HEK293 (cell line): ENCODE measurements around the gene THAP4.

ENCODE experiments used
- ATF2 ChIP-seq: fragments of 450-650 bp; formaldehyde crosslinking; IDR thresholded peaks from 2 replicates; pipeline ENCODE4 v1.5.1; 2016; ENCODE audit warnings: missing biosample characterization, missing genetic modification characterization, low read depth
- CTCF ChIP-seq: fragments of 450-650 bp; formaldehyde crosslinking; IDR thresholded peaks from 2 replicates; pipeline ENCODE4 v1.5.1; 2016; ENCODE audit warnings: missing biosample characterization, missing genetic modification characterization
- MZF1 ChIP-seq: fragments of 450-650 bp; formaldehyde crosslinking; IDR thresholded peaks from 2 replicates; pipeline ENCODE4 v1.5.1; 2017; ENCODE audit warnings: missing biosample characterization, missing genetic modification characterization, borderline replicate concordance
- PATZ1 ChIP-seq: fragments of 450-650 bp; formaldehyde crosslinking; IDR thresholded peaks from 2 replicates; pipeline ENCODE4 v1.5.1; 2016; ENCODE audit warnings: missing biosample characterization, missing genetic modification characterization
- SCRT2 ChIP-seq: fragments of 450-650 bp; formaldehyde crosslinking; IDR thresholded peaks from 2 replicates; pipeline ENCODE4 v1.5.1; 2016; ENCODE audit warnings: missing biosample characterization, missing genetic modification characterization
- ZFP41 ChIP-seq: fragments of 450-650 bp; formaldehyde crosslinking; IDR thresholded peaks from 2 replicates; pipeline ENCODE4 v1.5.1; 2016; ENCODE audit warnings: missing biosample characterization, missing genetic modification characterization, borderline replicate concordance
- ZNF274 ChIP-seq, 2 experiments: fragments of 200-500 bp in 1 of 2; fragments of 450-650 bp in 1 of 2; sonication (Bioruptor generic) in 1 of 2; formaldehyde crosslinking in 1 of 2; IDR thresholded peaks; 2 replicates each; pipeline versions ENCODE4 v1.5.1 to v1.6.1; 2014 to 2016; ENCODE audit warnings: borderline replicate concordance in 1 of 2, inconsistent platforms in 1 of 2, low read length in 1 of 2, missing biosample characterization in 1 of 2, missing genetic modification characterization in 1 of 2
- ZNF747 ChIP-seq: fragments of 450-650 bp; formaldehyde crosslinking; IDR thresholded peaks from 2 replicates; pipeline ENCODE4 v1.5.1; 2016; ENCODE audit warnings: missing biosample characterization, missing genetic modification characterization

GRCh38 chr2:241593271-241593670, 43.7 kb downstream of the THAP4 start:
- TF ChIP-seq CTCF (tag by site-specific recombination) (no peak), ATF2 (tag by site-specific recombination) (no peak), ZFP41 (tag by site-specific recombination) (no peak), ZNF274 (IDR thresholded peaks at IDR 0.05; ENCODE audit: low read length) (no peak), ZNF274 (tag by site-specific recombination; IDR thresholded peaks at IDR 0.05; ENCODE audit: borderline replicate concordance) (no peak), ZNF747 (no peak), MZF1 (no peak), PATZ1 (tag by site-specific recombination) (no peak), SCRT2 (no peak)
